Measurements from ENCODE around the gene C5orf58. TPM values are rescaled to one million over a fixed set of nuclear protein-coding genes. Genes with fewer than 3 reads are reported as not detected.

The C5orf58 gene
- total and polyA plus RNA-seq, 10 of the 15 experiments (the other 5 are each of a cell fraction or from before 2014, with no cell fraction given), result 0.13 to 0.27 (median 0.26) TPM; not detected in 7

DNA sequence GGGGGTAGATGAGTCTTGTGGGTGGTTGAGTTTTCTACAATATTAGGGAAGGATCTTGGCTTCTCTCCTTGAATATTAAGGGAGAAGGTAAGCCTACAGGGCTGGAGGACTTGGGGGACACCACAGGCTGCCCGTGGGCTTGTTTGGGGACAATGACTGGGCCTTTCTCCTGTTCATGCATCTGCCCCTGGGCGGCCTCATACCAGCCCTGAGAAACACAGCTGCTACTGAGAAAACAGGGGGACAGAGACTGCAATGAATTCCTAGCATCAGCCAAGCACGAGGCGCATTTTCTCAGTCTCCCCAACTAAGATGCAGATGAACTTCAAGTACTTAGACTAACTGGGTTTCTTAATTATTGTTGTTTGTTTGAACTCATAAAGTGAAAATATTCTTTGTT lies 24.6 kb downstream of the C5orf58 start:
- TF ChIP-seq SIN3A (IDR thresholded peaks at IDR 0.05; ENCODE audit: low read depth, low read length), result no peak
- FAIRE-seq (no peak), ATAC-seq (no peak), DNase-seq (ENCODE audit: low read depth, low spot score) (no peak)
- ChIA-PET POLR2A (no interaction called here), SMC1A (ENCODE audit: uncharacterized antibody, unreplicated experiment) (interaction anchor here (1.9 to 2.4 kb wide), 3 partner anchors 10 to 82 kb away, joined by 4 to 11 read pairs (median 8); no protein-coding TSS in a partner anchor), CTCF (interaction anchor here (1.1 to 2.5 kb wide), 2 partner anchors 9 to 10 kb away, joined by 6 to 21 read pairs; no protein-coding TSS in a partner anchor), RAD21 (ENCODE audit: unreplicated experiment) (interaction anchor here (0.9 kb wide), 1 partner anchor 9 kb away, joined by 4 read pairs; no protein-coding TSS in a partner anchor)
- H3K4me3 ChIP-seq, result no peak overlapping the region
- whole genome bisulfite sequencing (ENCODE audit: insufficient coverage, insufficient replicate concordance, low lambda C conversion rate, missing lambda C conversion rate), result 96% methylated on average over 4 of the region's 4 CpGs
- H3K9ac ChIP-seq (ENCODE audit: control insufficient read depth, insufficient read depth, low read length), result no peak overlapping the region
- peaks cover 8 to 20% of the 10 kb centered on the region in 2 experiments; a peak in 3 of 4 replicates for H3K36me3 ChIP-seq (ENCODE audit: control insufficient read depth in 2 of 2, insufficient read depth in 2 of 2, low read length in 1 of 2)
- no peak overlapping the region for H3K27ac ChIP-seq (ENCODE audit: control insufficient read depth, insufficient read depth)
- no peaks in the 10 kb centered on the region for H3K27me3 ChIP-seq (replicated peaks in 1 of 2; ENCODE audit: control insufficient read depth in 2 of 2, insufficient read depth in 2 of 2, low read length in 1 of 2)
- in situ Hi-C loops (cut with MboI) (no loop called here), intact Hi-C loops (cut with micrococcal nuclease; ENCODE audit: unreplicated experiment) (no loop called here)
- H3K4me2 ChIP-seq (ENCODE audit: control insufficient read depth, insufficient read depth), result no peak overlapping the region
- H3K9me3 ChIP-seq (replicated peaks; ENCODE audit: control insufficient read depth, insufficient read depth, low read length), result no peaks in the 10 kb centered on the region
- H3K79me2 ChIP-seq (ENCODE audit: control insufficient read depth, insufficient read depth, low read length), result no peaks in the 10 kb centered on the region
- BruUV-seq (replicated peaks), result no TSS peak
- no peaks in the 10 kb centered on the region for H4K20me1 ChIP-seq (ENCODE audit: control insufficient read depth, insufficient read depth)
- no peaks in the 10 kb centered on the region for H3K4me1 ChIP-seq (ENCODE audit: control insufficient read depth, insufficient read depth, low read length)
- H2AFZ ChIP-seq (ENCODE audit: control insufficient read depth, low read depth, low read length), result no peak overlapping the region

DNA sequence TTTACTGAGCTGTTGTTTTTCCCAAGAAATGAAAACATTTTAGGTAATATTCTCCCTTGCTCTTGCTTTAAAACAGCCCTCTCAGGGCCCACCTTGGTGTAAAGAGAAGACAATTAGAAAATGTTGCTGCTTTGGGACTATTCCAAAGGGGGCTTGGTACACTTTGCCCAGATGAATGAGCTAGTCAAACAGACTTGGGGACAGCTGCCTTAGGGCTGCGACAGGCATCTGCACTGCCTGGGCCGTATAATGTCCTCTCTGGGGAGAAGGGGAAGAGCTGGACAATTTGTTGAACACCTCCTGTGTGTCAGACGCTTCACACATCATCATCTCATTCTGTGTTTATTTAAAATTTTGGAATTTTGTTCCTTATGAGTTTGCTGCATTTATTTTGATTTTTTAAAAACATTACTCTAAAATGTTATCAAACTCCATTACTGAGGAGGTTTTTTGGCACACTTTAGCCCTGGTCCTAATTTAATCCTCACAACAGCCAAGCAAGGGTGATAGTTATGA lies 28.8 kb downstream of the C5orf58 start:
- SMC1A ChIA-PET (ENCODE audit: uncharacterized antibody, unreplicated experiment), result interaction anchor here (1.0 to 1.8 kb wide), 5 partner anchors 15 to 77 kb away, joined by 3 to 6 read pairs (median 4); no protein-coding TSS in a partner anchor
- H3K27ac ChIP-seq (ENCODE audit: control insufficient read depth, insufficient read depth), result no peak overlapping the region
- H3K36me3 ChIP-seq (ENCODE audit: control insufficient read depth in 2 of 2, insufficient read depth in 2 of 2, low read length in 1 of 2), result peaks cover 9 to 23% of the 10 kb centered on the region in 2 experiments; a peak in 3 of 4 replicates
- intact Hi-C loops (cut with micrococcal nuclease; ENCODE audit: unreplicated experiment) (no loop called here), in situ Hi-C loops (cut with MboI) (no loop called here)
- POLR2A ChIA-PET, result no interaction called here
- H3K79me2 ChIP-seq (ENCODE audit: control insufficient read depth, insufficient read depth, low read length), result no peaks in the 10 kb centered on the region
- FAIRE-seq (no peak), ATAC-seq (no peak), DNase-seq (ENCODE audit: low read depth, low spot score) (no peak)
- WGBS (ENCODE audit: insufficient coverage, insufficient replicate concordance, low lambda C conversion rate, missing lambda C conversion rate), result 100% methylated on average over 3 of the region's 3 CpGs
- no peak overlapping the region for H3K9ac ChIP-seq (ENCODE audit: control insufficient read depth, insufficient read depth, low read length)
- H4K20me1 ChIP-seq (ENCODE audit: control insufficient read depth, insufficient read depth), result no peaks in the 10 kb centered on the region
- H3K27me3 ChIP-seq (replicated peaks in 1 of 2; ENCODE audit: control insufficient read depth in 2 of 2, insufficient read depth in 2 of 2, low read length in 1 of 2), result no peaks in the 10 kb centered on the region
- H3K4me2 ChIP-seq (ENCODE audit: control insufficient read depth, insufficient read depth), result no peak overlapping the region
- BruUV-seq (replicated peaks), result no TSS peak
- CTCF ChIA-PET, result interaction anchor here (0.9 to 2.9 kb wide), 7 partner anchors 13 to 369 kb away, joined by 3 to 20 read pairs (median 4); no protein-coding TSS in a partner anchor
- RAD21 ChIA-PET (ENCODE audit: unreplicated experiment), result interaction anchor here (1.5 kb wide), 1 partner anchor 77 kb away, joined by 4 read pairs; no protein-coding TSS in a partner anchor
- H3K4me3 ChIP-seq, result no peak overlapping the region
- H3K4me1 ChIP-seq (ENCODE audit: control insufficient read depth, insufficient read depth, low read length), result no peaks in the 10 kb centered on the region
- no peak overlapping the region for H2AFZ ChIP-seq (ENCODE audit: control insufficient read depth, low read depth, low read length)
- TF ChIP-seq YY1 (IDR thresholded peaks at IDR 0.05; ENCODE audit: low read depth, low read length) (no peak), RCOR1 (conservative IDR thresholded peaks at IDR 0.05; ENCODE audit: low read depth, low read length) (no peak), FOS (IDR thresholded peaks at IDR 0.05; ENCODE audit: borderline replicate concordance, extremely low read depth, insufficient read length) (no peak), SIN3A (IDR thresholded peaks at IDR 0.05; ENCODE audit: low read depth, low read length) (no peak), ZNF274 (IDR thresholded peaks at IDR 0.05; ENCODE audit: insufficient read depth, insufficient read length) (no peak), EED (IDR thresholded peaks at IDR 0.05; ENCODE audit: low read depth) (no peak), NFYB (IDR thresholded peaks at IDR 0.05; ENCODE audit: insufficient read depth, low read depth, low read length) (no peak), CEBPB (IDR thresholded peaks at IDR 0.05; ENCODE audit: borderline replicate concordance in 1 of 2, low read depth in 2 of 2, low read length in 2 of 2) (no peak), ETV6 (conservative IDR thresholded peaks at IDR 0.05 in 1 of 2, IDR thresholded peaks at IDR 0.05 in 1 of 2; ENCODE audit: borderline replicate concordance in 1 of 2, low read depth in 1 of 2) (no peak), EGR1 (IDR thresholded peaks at IDR 0.05; ENCODE audit: borderline replicate concordance in 1 of 2, low read depth in 2 of 2, low read length in 2 of 2) (no peak), STAT1 (conservative IDR thresholded peaks at IDR 0.05) (no peak), SPI1 (IDR thresholded peaks at IDR 0.05; ENCODE audit: borderline replicate concordance, insufficient read depth, low read depth, low read length) (no peak), CREB1 (IDR thresholded peaks at IDR 0.05; ENCODE audit: low read depth) (no peak), STAT3 (IDR thresholded peaks at IDR 0.05; ENCODE audit: low read depth, low read length) (no peak), IKZF1 (conservative IDR thresholded peaks at IDR 0.05) (no peak)
- TF ChIP-seq, protein P1, sequence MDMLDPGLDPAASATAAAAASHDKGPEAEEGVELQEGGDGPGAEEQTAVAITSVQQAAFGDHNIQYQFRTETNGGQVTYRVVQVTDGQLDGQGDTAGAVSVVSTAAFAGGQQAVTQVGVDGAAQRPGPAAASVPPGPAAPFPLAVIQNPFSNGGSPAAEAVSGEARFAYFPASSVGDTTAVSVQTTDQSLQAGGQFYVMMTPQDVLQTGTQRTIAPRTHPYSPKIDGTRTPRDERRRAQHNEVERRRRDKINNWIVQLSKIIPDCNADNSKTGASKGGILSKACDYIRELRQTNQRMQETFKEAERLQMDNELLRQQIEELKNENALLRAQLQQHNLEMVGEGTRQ (IDR thresholded peaks at IDR 0.05; ENCODE audit: borderline replicate concordance, low read depth, low read length), result no peak
- H3K9me3 ChIP-seq (replicated peaks; ENCODE audit: control insufficient read depth, insufficient read depth, low read length), result no peaks in the 10 kb centered on the region

All from GM12878 (cell line).